GM23338 (cell line): ENCODE results near the gene UNC13D. TPM values are rescaled to one million over a fixed set of nuclear protein-coding genes. Genes with fewer than 3 reads are reported as not detected.

Experiments used
- ATAC-seq: fragments of 200-7000 bp; cut with Tn5 transposase; 3 replicates; pipeline ENCODE4 v1.9.1; 2020
- DNase-seq: peaks from one replicate; pipeline ENCODE4 v3.0.0-alpha.2; 2015; ENCODE audit warnings: low spot score
- H2AFZ ChIP-seq: fragments of 200-600 bp; sonication (generic); 2 replicates; pipeline ENCODE4 v1.8.0; 2016; ENCODE audit warnings: antibody characterized with exemption, mild to moderate bottlenecking, moderate library complexity
- H3F3A ChIP-seq: fragments of 200-600 bp; sonication (generic); replicated peaks from 2 replicates; pipeline ENCODE4 v1.8.0; 2017; ENCODE audit warnings: antibody characterized with exemption, mixed run types, low read depth
- H3K27ac ChIP-seq: fragments of 200-600 bp; sonication (generic); 2 replicates; pipeline ENCODE4 v1.6.1; 2016; ENCODE audit warnings: low read depth
- H3K27me3 ChIP-seq: fragments of 200-600 bp; sonication (generic); 2 replicates; pipeline ENCODE4 v1.8.0; 2016; ENCODE audit warnings: mild to moderate bottlenecking, mixed run types, moderate library complexity; ENCODE audit not compliant: insufficient read depth
- H3K36me3 ChIP-seq: fragments of 200-600 bp; sonication (generic); 2 replicates; pipeline ENCODE4 v1.8.0; 2016; ENCODE audit warnings: mild to moderate bottlenecking; ENCODE audit not compliant: insufficient read depth
- H3K4me1 ChIP-seq: fragments of 200-600 bp; sonication (generic); 2 replicates; pipeline ENCODE4 v1.8.0; 2016; ENCODE audit warnings: mild to moderate bottlenecking, moderate library complexity; ENCODE audit not compliant: insufficient read depth
- H3K4me2 ChIP-seq: fragments of 200-600 bp; sonication (generic); 2 replicates; pipeline ENCODE4 v1.7.1; 2017; ENCODE audit warnings: mixed run types
- H3K4me3 ChIP-seq: fragments of 200-600 bp; sonication (generic); 2 replicates; pipeline ENCODE4 v1.6.1; 2016; ENCODE audit warnings: mixed run types
- H3K79me2 ChIP-seq: fragments of 200-600 bp; sonication (generic); replicated peaks from 2 replicates; pipeline ENCODE4 v1.8.0; 2017; ENCODE audit warnings: mild to moderate bottlenecking; ENCODE audit not compliant: insufficient read depth
- H3K9me2 ChIP-seq: fragments of 200-600 bp; sonication (generic); 2 replicates; pipeline ENCODE4 v1.8.0; 2017; ENCODE audit not compliant: insufficient read depth
- H4K20me1 ChIP-seq: fragments of 200-600 bp; sonication (generic); replicated peaks from 2 replicates; pipeline ENCODE4 v1.8.0; 2017; ENCODE audit warnings: mild to moderate bottlenecking; ENCODE audit not compliant: insufficient read depth
- H3K27ac Mint-ChIP-seq: 2 replicates; pipeline ENCODE4 v1.8.0; 2020; ENCODE audit warnings: inconsistent platforms, mild to moderate bottlenecking, moderate library complexity, mixed read lengths
- H3K27me3 Mint-ChIP-seq: 3 replicates; pipeline ENCODE4 v1.8.0; 2022; ENCODE audit warnings: low read depth, mild to moderate bottlenecking, moderate library complexity, mixed read lengths, inconsistent platforms; ENCODE audit not compliant: insufficient read depth, poor library complexity
- H3K36me3 Mint-ChIP-seq: 3 replicates; pipeline ENCODE4 v1.8.0; 2021; ENCODE audit warnings: low read depth, mild to moderate bottlenecking, inconsistent platforms, moderate library complexity, mixed read lengths
- H3K4me1 Mint-ChIP-seq: 3 replicates; pipeline ENCODE4 v1.8.0; 2020; ENCODE audit warnings: mild to moderate bottlenecking, inconsistent platforms, mixed read lengths
- H3K4me3 Mint-ChIP-seq: 3 replicates; pipeline ENCODE4 v1.8.0; 2021; ENCODE audit warnings: moderate library complexity, mild to moderate bottlenecking, inconsistent platforms, mixed read lengths
- H3K9me3 Mint-ChIP-seq: 3 replicates; pipeline ENCODE4 v1.8.0; 2020; ENCODE audit warnings: moderate library complexity, mild to moderate bottlenecking, inconsistent platforms, mixed read lengths
- CREB1 ChIP-seq: fragments of 250-450 bp; sonication (Bioruptor Pico); IDR thresholded peaks from 2 replicates; pipeline ENCODE4 v1.5.0; 2020; ENCODE audit warnings: low read depth, mild to moderate bottlenecking, moderate library complexity
- EZH2 ChIP-seq: fragments of 200-600 bp; sonication (generic); IDR thresholded peaks from one replicate; pipeline ENCODE4 v1.8.0; 2017; ENCODE audit warnings: antibody characterized with exemption, mild to moderate bottlenecking, low read depth; ENCODE audit not compliant: unreplicated experiment
- EZH2phosphoT487 ChIP-seq: fragments of 200-600 bp; sonication (generic); IDR thresholded peaks from one replicate; pipeline ENCODE4 v1.8.1; 2018; ENCODE audit warnings: antibody characterized with exemption; ENCODE audit not compliant: unreplicated experiment
- JUNB ChIP-seq: IDR thresholded peaks from one replicate; pipeline ENCODE4 v1.6.1; 2016; ENCODE audit warnings: antibody characterized with exemption; ENCODE audit not compliant: unreplicated experiment
- NANOG ChIP-seq: IDR thresholded peaks from 2 replicates; pipeline ENCODE4 v1.6.1; 2016; ENCODE audit warnings: antibody characterized with exemption, borderline replicate concordance
- POLR2AphosphoS5 ChIP-seq: IDR thresholded peaks from 2 replicates; pipeline ENCODE4 v1.6.1; 2016; ENCODE audit warnings: antibody characterized with exemption, low read depth
- STAT1 ChIP-seq: IDR thresholded peaks from one replicate; pipeline ENCODE4 v1.6.1; 2016; ENCODE audit warnings: antibody characterized with exemption; ENCODE audit not compliant: unreplicated experiment
- ZNF114 ChIP-seq: fragments of 250-450 bp; sonication (Bioruptor Pico); IDR thresholded peaks from 2 replicates; pipeline ENCODE4 v1.5.0; 2020; ENCODE audit warnings: mild to moderate bottlenecking, moderate library complexity
- ZNF331 ChIP-seq: fragments of 250-450 bp; sonication (Bioruptor Pico); IDR thresholded peaks from 2 replicates; pipeline ENCODE4 v1.5.0; 2020; ENCODE audit warnings: low read depth, mild to moderate bottlenecking, moderate library complexity
- polyA plus RNA-seq: library from polyadenylated mRNA; unstranded; fragments of >200 nt; fragmentation: Nextera tagmentation; extraction: Ambion mirVana; gene quantifications from 2 replicates; pipeline ENCODE4 v1.2.1, GENCODE V29; 2016
- total RNA-seq: library from RNA; depleted of rRNA; stranded (reverse); fragments of >200 nt; shearing (Covaris generic); gene quantifications from 2 replicates; pipeline ENCODE4 v1.2.3, GENCODE V29; 2014
- TF ChIP-seq, protein P1 (sequence below): fragments of 250-450 bp; sonication (Bioruptor Pico); IDR thresholded peaks from 2 replicates; pipeline ENCODE4 v1.5.0; 2020; ENCODE audit warnings: mild to moderate bottlenecking, moderate library complexity
- TF ChIP-seq, protein P2 (sequence below), 2 experiments: fragments of 200-600 bp in 1 of 2; sonication (generic) in 1 of 2; conservative IDR thresholded peaks; 2 replicates each; pipeline versions ENCODE4 v1.5.1 to v1.6.1; 2016 to 2017; ENCODE audit warnings: antibody characterized with exemption in 2 of 2, low read depth in 2 of 2, mild to moderate bottlenecking in 2 of 2, moderate library complexity in 1 of 2
- TF ChIP-seq, protein P3 (sequence below): IDR thresholded peaks from one replicate; pipeline ENCODE4 v1.6.1; 2018; ENCODE audit warnings: antibody characterized with exemption; ENCODE audit not compliant: unreplicated experiment
- TF ChIP-seq, protein P4 (sequence below): IDR thresholded peaks from 2 replicates; pipeline ENCODE4 v1.6.1; 2016; ENCODE audit warnings: antibody characterized with exemption

UNC13D gene
- total and polyA plus RNA-seq, 2 experiments from 2014 or later: 5.9 to 10.8 TPM

DNA sequence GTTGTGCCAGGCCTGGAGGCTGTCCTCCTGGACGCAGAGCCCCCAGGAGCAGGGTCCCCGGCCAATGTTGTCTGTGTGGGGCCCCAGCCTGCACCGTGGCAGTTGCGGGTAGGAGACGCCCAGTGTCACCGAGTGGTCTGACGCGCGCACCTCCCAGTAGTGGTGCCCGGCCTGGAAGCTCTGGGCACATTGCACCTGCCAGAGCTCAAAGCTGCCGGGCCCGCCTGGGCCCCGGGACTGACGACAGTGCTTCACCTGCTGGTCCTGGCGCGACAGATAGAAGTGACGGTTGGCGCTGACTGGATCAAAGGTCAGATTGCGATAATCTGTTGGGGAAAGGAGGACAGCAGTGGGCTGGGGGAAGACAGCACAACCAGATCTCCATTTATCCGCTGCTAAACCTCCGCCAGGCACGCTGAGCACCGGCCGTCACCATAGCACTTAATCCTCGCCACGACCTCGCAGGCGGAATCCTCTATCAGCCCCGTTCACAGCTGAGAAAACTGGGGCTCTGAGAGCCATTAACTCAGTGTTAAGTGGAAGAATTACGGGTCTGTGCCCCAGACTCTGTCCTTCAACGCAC, 46.9 kb upstream of the UNC13D start:
- no peak for ATAC-seq
- Histone ChIP-seq H4K20me1 (no peaks in the 10 kb centered on the region; the same call in 1 of the 2 replicates), H3F3A (peaks cover 18% of the 10 kb centered on the region), H3K4me1 (peaks cover 11% of the 10 kb centered on the region; the same call in 1 of the 2 replicates), H3K4me2 (no peak overlapping the region), H3K36me3 (no peaks in the 10 kb centered on the region), H3K4me3 (no peak overlapping the region), H3K27ac (no peak overlapping the region), H3K9me2 (no peaks in the 10 kb centered on the region), H3K79me2 (peaks cover 18% of the 10 kb centered on the region), H2AFZ (no peak overlapping the region), H3K27me3 (no peaks in the 10 kb centered on the region)
- DNase-seq: no peak
- H3K4me1 Mint-ChIP-seq: peaks cover 18% of the 10 kb centered on the region
- H3K27me3 Mint-ChIP-seq: peaks cover 18% of the 10 kb centered on the region
- peaks cover 25% of the 10 kb centered on the region for H3K36me3 Mint-ChIP-seq
- no peak overlapping the region for H3K27ac Mint-ChIP-seq
- H3K9me3 Mint-ChIP-seq: no peaks in the 10 kb centered on the region
- TF ChIP-seq STAT1 (no peak), EZH2phosphoT487 (no peak), ZNF114 (CRISPR knock-in tag) (no peak), JUNB (no peak), CREB1 (CRISPR knock-in tag) (no peak), POLR2AphosphoS5 (no peak), EZH2 (no peak), ZNF331 (CRISPR knock-in tag) (no peak), NANOG (no peak)
- TF ChIP-seq, protein P1, sequence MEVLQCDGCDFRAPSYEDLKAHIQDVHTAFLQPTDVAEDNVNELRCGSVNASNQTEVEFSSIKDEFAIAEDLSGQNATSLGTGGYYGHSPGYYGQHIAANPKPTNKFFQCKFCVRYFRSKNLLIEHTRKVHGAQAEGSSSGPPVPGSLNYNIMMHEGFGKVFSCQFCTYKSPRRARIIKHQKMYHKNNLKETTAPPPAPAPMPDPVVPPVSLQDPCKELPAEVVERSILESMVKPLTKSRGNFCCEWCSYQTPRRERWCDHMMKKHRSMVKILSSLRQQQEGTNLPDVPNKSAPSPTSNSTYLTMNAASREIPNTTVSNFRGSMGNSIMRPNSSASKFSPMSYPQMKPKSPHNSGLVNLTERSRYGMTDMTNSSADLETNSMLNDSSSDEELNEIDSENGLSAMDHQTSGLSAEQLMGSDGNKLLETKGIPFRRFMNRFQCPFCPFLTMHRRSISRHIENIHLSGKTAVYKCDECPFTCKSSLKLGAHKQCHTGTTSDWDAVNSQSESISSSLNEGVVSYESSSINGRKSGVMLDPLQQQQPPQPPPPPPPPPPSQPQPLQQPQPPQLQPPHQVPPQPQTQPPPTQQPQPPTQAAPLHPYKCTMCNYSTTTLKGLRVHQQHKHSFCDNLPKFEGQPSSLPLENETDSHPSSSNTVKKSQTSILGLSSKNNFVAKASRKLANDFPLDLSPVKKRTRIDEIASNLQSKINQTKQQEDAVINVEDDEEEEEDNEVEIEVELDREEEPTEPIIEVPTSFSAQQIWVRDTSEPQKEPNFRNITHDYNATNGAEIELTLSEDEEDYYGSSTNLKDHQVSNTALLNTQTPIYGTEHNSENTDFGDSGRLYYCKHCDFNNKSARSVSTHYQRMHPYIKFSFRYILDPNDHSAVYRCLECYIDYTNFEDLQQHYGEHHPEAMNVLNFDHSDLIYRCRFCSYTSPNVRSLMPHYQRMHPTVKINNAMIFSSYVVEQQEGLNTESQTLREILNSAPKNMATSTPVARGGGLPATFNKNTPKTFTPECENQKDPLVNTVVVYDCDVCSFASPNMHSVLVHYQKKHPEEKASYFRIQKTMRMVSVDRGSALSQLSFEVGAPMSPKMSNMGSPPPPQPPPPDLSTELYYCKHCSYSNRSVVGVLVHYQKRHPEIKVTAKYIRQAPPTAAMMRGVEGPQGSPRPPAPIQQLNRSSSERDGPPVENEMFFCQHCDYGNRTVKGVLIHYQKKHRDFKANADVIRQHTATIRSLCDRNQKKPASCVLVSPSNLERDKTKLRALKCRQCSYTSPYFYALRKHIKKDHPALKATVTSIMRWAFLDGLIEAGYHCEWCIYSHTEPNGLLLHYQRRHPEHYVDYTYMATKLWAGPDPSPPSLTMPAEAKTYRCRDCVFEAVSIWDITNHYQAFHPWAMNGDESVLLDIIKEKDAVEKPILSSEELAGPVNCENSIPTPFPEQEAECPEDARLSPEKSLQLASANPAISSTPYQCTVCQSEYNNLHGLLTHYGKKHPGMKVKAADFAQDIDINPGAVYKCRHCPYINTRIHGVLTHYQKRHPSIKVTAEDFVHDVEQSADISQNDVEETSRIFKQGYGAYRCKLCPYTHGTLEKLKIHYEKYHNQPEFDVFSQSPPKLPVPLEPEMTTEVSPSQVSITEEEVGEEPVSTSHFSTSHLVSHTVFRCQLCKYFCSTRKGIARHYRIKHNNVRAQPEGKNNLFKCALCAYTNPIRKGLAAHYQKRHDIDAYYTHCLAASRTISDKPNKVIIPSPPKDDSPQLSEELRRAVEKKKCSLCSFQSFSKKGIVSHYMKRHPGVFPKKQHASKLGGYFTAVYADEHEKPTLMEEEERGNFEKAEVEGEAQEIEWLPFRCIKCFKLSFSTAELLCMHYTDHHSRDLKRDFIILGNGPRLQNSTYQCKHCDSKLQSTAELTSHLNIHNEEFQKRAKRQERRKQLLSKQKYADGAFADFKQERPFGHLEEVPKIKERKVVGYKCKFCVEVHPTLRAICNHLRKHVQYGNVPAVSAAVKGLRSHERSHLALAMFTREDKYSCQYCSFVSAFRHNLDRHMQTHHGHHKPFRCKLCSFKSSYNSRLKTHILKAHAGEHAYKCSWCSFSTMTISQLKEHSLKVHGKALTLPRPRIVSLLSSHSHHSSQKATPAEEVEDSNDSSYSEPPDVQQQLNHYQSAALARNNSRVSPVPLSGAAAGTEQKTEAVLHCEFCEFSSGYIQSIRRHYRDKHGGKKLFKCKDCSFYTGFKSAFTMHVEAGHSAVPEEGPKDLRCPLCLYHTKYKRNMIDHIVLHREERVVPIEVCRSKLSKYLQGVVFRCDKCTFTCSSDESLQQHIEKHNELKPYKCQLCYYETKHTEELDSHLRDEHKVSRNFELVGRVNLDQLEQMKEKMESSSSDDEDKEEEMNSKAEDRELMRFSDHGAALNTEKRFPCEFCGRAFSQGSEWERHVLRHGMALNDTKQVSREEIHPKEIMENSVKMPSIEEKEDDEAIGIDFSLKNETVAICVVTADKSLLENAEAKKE (CRISPR knock-in tag): no peak
- TF ChIP-seq, protein P2, sequence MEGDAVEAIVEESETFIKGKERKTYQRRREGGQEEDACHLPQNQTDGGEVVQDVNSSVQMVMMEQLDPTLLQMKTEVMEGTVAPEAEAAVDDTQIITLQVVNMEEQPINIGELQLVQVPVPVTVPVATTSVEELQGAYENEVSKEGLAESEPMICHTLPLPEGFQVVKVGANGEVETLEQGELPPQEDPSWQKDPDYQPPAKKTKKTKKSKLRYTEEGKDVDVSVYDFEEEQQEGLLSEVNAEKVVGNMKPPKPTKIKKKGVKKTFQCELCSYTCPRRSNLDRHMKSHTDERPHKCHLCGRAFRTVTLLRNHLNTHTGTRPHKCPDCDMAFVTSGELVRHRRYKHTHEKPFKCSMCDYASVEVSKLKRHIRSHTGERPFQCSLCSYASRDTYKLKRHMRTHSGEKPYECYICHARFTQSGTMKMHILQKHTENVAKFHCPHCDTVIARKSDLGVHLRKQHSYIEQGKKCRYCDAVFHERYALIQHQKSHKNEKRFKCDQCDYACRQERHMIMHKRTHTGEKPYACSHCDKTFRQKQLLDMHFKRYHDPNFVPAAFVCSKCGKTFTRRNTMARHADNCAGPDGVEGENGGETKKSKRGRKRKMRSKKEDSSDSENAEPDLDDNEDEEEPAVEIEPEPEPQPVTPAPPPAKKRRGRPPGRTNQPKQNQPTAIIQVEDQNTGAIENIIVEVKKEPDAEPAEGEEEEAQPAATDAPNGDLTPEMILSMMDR (conservative IDR thresholded peaks at IDR 0.05; ENCODE audit: low read depth in 2 of 2): no peak
- TF ChIP-seq, protein P3, sequence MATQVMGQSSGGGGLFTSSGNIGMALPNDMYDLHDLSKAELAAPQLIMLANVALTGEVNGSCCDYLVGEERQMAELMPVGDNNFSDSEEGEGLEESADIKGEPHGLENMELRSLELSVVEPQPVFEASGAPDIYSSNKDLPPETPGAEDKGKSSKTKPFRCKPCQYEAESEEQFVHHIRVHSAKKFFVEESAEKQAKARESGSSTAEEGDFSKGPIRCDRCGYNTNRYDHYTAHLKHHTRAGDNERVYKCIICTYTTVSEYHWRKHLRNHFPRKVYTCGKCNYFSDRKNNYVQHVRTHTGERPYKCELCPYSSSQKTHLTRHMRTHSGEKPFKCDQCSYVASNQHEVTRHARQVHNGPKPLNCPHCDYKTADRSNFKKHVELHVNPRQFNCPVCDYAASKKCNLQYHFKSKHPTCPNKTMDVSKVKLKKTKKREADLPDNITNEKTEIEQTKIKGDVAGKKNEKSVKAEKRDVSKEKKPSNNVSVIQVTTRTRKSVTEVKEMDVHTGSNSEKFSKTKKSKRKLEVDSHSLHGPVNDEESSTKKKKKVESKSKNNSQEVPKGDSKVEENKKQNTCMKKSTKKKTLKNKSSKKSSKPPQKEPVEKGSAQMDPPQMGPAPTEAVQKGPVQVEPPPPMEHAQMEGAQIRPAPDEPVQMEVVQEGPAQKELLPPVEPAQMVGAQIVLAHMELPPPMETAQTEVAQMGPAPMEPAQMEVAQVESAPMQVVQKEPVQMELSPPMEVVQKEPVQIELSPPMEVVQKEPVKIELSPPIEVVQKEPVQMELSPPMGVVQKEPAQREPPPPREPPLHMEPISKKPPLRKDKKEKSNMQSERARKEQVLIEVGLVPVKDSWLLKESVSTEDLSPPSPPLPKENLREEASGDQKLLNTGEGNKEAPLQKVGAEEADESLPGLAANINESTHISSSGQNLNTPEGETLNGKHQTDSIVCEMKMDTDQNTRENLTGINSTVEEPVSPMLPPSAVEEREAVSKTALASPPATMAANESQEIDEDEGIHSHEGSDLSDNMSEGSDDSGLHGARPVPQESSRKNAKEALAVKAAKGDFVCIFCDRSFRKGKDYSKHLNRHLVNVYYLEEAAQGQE: no peak
- TF ChIP-seq, protein P4, sequence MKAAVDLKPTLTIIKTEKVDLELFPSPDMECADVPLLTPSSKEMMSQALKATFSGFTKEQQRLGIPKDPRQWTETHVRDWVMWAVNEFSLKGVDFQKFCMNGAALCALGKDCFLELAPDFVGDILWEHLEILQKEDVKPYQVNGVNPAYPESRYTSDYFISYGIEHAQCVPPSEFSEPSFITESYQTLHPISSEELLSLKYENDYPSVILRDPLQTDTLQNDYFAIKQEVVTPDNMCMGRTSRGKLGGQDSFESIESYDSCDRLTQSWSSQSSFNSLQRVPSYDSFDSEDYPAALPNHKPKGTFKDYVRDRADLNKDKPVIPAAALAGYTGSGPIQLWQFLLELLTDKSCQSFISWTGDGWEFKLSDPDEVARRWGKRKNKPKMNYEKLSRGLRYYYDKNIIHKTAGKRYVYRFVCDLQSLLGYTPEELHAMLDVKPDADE: no peak
- no peak overlapping the region for H3K4me3 Mint-ChIP-seq
